Mucosa of rectum (tissue), 2 donors: ENCODE data around the gene DCAF7.

Experiments
- H3K27ac ChIP-seq, 2 donors: one replicate each; pipeline ENCODE4 v1.7.0; 2013; ENCODE audit warnings: inconsistent platforms in 2 of 2, low read depth in 2 of 2, low read length in 2 of 2
- H3K27me3 ChIP-seq, 2 donors: one replicate each; pipeline ENCODE4 v1.7.0; 2013; ENCODE audit warnings: low read length in 2 of 2; ENCODE audit not compliant: control insufficient read depth in 2 of 2, insufficient read depth in 2 of 2
- H3K36me3 ChIP-seq, 2 donors: one replicate each; pipeline ENCODE4 v1.7.0; 2013; ENCODE audit warnings: low read length in 2 of 2; ENCODE audit not compliant: control insufficient read depth in 2 of 2, insufficient read depth in 2 of 2
- H3K4me1 ChIP-seq, 2 donors: one replicate each; pipeline ENCODE4 v1.7.0; 2013; ENCODE audit warnings: low read length in 2 of 2, mild to moderate bottlenecking in 1 of 2; ENCODE audit not compliant: control insufficient read depth in 2 of 2, insufficient read depth in 2 of 2
- H3K4me3 ChIP-seq, 2 donors: one replicate each; pipeline ENCODE4 v1.7.0; 2013; ENCODE audit warnings: low read length in 2 of 2
- H3K9ac ChIP-seq, 2 donors: one replicate each; pipeline ENCODE4 v1.7.0; 2013; ENCODE audit warnings: low read length in 2 of 2, low read depth in 1 of 2, mild to moderate bottlenecking in 1 of 2
- H3K9me3 ChIP-seq, 2 donors: one replicate each; pipeline ENCODE4 v1.7.0; 2013; ENCODE audit warnings: low read length in 2 of 2; ENCODE audit not compliant: control insufficient read depth in 2 of 2
- donor health status: healthy.
- donor health status: Normal muscosa, but diverticular disease.

Gene DCAF7

DNA sequence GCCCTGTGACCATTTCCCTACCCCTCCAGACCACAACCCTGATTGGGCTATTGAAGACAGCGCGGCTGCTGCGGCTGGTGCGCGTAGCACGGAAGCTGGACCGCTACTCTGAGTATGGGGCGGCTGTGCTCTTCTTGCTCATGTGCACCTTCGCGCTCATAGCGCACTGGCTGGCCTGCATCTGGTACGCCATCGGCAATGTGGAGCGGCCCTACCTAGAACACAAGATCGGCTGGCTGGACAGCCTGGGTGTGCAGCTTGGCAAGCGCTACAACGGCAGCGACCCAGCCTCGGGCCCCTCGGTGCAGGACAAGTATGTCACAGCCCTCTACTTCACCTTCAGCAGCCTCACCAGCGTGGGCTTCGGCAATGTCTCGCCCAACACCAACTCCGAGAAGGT, 14.6 kb upstream of the DCAF7 start:
- Histone ChIP-seq H3K4me3 (no peak overlapping the region), H3K9ac (no peak overlapping the region), H3K27me3 (peaks cover 9 to 21% of the 10 kb centered on the region in 2 donors), H3K27ac (no peak overlapping the region), H3K4me1 (peaks cover 0 to 7% of the 10 kb centered on the region in 2 donors), H3K9me3 (no peaks in the 10 kb centered on the region), H3K36me3 (no peaks in the 10 kb centered on the region)

DNA sequence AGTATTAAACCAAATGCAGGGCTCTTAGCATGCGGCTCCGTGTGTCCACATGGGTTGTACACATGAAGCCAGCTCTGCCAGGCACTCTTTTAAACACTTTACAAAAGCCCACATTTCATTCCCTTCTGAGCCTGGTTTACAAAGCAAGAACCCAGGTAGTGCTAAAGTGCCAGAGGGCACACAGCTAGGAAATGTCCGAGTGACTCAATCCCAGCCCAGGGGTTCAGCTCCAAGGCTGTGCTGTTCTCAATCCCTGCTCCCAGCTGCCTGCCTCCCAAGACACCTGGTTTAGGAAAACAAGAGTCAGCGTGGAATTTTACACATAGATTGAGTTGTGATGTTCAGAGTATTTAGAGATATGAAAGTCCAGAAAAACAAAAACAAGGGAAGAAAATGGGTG, 13.3 kb upstream of the DCAF7 start:
- no peaks in the 10 kb centered on the region for H3K9me3 ChIP-seq
- no peaks in the 10 kb centered on the region for H3K36me3 ChIP-seq
- H3K27ac ChIP-seq, result no peak overlapping the region
- H3K27me3 ChIP-seq, result peaks cover 9 to 21% of the 10 kb centered on the region in 2 donors
- peaks cover 0 to 7% of the 10 kb centered on the region in 2 donors for H3K4me1 ChIP-seq
- H3K9ac ChIP-seq, result no peak overlapping the region
- no peak overlapping the region for H3K4me3 ChIP-seq

DNA sequence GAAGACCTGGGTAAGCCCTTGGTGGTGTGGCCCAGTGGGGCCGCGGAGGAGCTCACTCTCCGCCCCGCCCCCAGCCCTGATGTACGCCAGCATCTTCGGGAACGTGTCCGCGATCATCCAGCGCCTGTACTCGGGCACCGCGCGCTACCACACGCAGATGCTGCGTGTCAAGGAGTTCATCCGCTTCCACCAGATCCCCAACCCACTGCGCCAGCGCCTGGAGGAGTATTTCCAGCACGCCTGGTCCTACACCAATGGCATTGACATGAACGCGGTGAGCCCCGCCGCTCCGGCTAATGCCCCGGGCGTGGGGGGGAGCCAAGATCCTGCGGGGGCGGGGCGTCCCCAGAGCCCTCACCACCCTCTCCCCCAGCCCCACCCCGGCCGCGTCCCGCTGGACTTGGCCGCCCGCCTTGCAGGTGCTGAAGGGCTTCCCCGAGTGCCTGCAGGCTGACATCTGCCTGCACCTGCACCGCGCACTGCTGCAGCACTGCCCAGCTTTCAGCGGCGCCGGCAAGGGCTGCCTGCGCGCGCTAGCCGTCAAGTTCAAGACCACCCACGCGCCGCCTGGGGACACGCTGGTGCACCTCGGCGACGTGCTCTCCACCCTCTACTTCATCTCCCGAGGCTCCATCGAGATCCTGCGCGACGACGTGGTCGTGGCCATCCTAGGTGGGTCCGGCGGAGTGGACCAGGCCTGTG, 12.1 kb upstream of the DCAF7 start:
- H3K27me3 ChIP-seq, result peaks cover 9 to 21% of the 10 kb centered on the region in 2 donors
- H3K9ac ChIP-seq, result no peak overlapping the region
- no peaks in the 10 kb centered on the region for H3K9me3 ChIP-seq
- no peak overlapping the region for H3K27ac ChIP-seq
- H3K4me1 ChIP-seq, result peaks cover 0 to 7% of the 10 kb centered on the region in 2 donors
- no peak overlapping the region for H3K4me3 ChIP-seq
- H3K36me3 ChIP-seq, result no peaks in the 10 kb centered on the region

DNA sequence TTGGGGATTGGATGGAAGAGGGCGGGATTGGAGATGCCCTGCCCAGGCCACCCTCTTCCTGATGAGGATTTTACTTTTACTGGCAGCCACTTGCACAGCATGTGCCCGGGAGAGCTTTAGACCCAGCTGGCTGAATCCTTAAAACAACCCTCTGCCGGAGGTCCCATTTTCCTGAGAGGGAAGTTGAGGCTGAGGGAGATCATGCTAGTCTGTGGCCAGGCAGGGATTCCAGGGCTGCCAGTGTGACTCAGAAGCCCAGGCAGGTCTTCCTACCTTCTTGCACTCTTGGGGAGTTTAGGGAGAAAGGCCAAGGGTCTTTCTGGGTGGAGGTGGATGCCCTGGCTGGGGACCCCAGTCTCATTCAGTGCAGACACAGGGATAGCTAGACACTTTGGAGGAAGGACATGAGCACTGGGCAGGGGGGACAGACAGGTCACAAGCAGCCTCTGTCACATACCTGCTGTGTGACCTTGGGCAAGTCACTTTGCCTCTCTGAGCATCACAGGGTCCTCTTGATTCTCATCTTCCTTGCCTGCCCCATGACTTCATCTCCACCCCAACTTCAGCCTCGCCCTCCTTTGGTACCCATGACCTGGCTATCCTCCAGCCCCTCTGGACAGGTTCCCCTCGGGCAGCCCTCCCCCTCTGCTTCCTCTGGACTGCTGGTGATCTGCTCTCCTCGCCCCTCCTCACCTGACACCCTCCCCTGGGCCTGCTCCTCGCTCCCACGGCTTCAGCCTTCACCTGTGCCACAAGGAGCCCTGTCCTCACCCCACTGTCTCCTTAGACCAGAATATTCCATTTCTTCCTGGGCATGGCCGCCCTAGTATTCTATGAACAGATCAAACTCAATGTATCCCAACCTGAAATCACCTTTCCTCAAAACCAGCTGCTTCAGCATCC, 11.3 kb upstream of the DCAF7 start:
- Histone ChIP-seq H3K4me3 (no peak overlapping the region), H3K27me3 (peaks cover 9 to 21% of the 10 kb centered on the region in 2 donors), H3K36me3 (no peaks in the 10 kb centered on the region), H3K27ac (no peak overlapping the region), H3K9ac (no peak overlapping the region), H3K9me3 (no peaks in the 10 kb centered on the region), H3K4me1 (peaks cover 0 to 7% of the 10 kb centered on the region in 2 donors)

DNA sequence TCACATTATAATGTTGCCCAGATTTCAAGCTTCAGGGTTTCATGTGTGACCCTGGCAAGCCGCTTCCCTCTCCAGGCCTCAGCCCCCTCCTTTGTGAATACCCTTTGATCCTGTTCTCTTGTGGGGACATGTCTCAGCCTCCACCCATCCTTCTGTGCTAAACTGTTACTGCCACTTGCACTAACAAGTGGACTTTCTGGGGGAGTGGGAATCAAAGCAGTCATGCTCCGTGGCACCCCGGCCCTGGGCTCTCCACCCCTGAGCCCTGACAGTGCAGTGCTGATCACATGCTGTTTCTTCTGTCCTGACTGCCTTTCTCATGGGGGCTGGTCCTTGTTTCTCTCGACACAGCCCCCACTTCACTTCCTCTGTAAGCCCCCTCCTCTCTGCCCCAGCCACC, 9.7 kb upstream of the DCAF7 start:
- Histone ChIP-seq H3K4me3 (no peak overlapping the region), H3K4me1 (peaks cover 0 to 7% of the 10 kb centered on the region in 2 donors), H3K27me3 (peaks cover 9 to 21% of the 10 kb centered on the region in 2 donors), H3K27ac (no peak overlapping the region), H3K36me3 (no peaks in the 10 kb centered on the region), H3K9me3 (no peaks in the 10 kb centered on the region), H3K9ac (no peak overlapping the region)

DNA sequence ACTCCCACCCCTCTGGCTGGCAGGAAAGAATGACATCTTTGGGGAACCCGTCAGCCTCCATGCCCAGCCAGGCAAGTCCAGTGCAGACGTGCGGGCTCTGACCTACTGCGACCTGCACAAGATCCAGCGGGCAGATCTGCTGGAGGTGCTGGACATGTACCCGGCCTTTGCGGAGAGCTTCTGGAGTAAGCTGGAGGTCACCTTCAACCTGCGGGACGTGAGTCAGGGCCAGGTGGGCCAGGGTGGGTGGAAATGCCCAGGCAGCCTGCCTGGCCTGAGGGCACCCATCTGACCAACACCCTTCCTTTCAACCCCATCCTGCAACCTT, 8.1 kb upstream of the DCAF7 start:
- Histone ChIP-seq H3K36me3 (no peaks in the 10 kb centered on the region), H3K27ac (no peak overlapping the region), H3K27me3 (peaks cover 9 to 21% of the 10 kb centered on the region in 2 donors), H3K9ac (no peak overlapping the region), H3K9me3 (no peaks in the 10 kb centered on the region), H3K4me1 (peaks cover 0 to 7% of the 10 kb centered on the region in 2 donors), H3K4me3 (no peak overlapping the region)

DNA sequence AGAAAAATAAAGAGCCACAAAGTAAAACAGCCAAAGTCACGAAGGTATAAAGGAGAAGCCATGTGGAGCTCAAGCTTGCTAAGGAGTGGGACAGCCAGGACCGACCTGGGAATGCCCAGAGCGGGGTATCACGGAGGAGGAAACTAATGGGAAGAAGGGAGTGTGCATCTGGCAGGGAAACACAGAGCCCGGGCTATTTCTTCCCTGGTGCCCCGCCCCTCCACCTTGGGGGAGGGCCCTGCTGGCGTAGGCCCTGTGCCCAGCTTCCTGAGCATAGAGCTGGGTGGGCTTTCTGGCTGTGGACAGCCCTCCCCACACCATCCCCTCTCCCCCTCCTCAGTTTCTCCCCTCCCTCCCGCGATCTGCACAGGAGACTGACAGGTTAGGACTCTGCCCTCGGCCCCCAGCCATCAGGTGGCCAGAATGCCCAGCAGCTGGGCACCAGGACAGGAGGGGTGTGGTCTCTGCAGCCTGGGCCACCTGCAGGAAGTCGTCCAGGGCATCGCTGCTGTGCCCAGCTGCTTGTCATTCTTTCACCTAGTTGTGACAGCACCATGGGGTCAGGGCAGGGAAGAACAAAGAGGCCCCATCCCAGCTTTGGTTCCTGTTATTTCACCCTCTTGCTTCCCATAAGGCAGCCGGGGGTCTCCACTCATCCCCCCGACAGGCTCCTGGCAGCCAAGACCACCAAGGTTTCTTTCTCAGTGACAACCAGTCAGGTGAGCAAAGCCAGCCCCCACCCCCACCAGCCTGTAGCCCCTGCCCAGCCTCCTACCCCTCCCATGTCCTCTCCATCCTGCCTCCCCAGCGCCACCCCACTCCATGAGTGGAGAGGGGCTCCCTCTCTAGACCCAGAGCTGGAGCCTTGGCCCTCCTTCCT, 7.1 kb upstream of the DCAF7 start:
- H3K27ac ChIP-seq, result no peak overlapping the region
- no peak overlapping the region for H3K9ac ChIP-seq
- H3K9me3 ChIP-seq, result no peaks in the 10 kb centered on the region
- H3K4me1 ChIP-seq, result peaks cover 0 to 5% of the 10 kb centered on the region in 2 donors
- no peaks in the 10 kb centered on the region for H3K36me3 ChIP-seq
- H3K27me3 ChIP-seq, result peaks cover 9 to 17% of the 10 kb centered on the region in 2 donors
- no peak overlapping the region for H3K4me3 ChIP-seq

DNA sequence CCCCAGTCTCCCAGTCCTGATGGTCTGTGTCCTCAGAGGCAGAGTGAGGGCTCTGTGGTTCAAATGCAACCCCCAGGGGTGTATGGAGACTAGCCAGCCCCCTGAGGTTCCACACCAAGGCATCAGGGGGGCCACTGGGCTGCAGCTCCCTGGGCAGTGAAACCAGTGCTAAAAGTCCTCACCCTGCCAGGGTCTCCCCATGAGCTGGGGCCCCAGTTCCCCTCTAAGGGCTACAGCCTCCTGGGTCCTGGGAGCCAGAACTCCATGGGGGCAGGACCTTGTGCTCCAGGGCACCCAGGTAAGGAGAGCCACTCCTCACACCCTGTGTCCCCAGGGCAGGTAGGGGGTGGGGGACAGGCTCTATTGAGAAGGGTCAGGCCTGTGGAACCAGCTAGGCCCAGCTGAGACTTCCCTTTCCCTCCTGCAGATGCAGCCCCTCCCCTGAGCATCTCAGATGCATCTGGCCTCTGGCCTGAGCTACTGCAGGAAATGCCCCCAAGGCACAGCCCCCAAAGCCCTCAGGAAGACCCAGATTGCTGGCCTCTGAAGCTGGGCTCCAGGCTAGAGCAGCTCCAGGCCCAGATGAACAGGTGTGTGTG, 6.4 kb upstream of the DCAF7 start:
- H3K27ac ChIP-seq, result no peak overlapping the region
- no peaks in the 10 kb centered on the region for H3K9me3 ChIP-seq
- H3K27me3 ChIP-seq, result peaks cover 4 to 10% of the 10 kb centered on the region in 2 donors
- H3K36me3 ChIP-seq, result no peaks in the 10 kb centered on the region
- H3K4me1 ChIP-seq, result no peaks in the 10 kb centered on the region
- H3K4me3 ChIP-seq, result no peak overlapping the region
- H3K9ac ChIP-seq, result no peak overlapping the region

DNA sequence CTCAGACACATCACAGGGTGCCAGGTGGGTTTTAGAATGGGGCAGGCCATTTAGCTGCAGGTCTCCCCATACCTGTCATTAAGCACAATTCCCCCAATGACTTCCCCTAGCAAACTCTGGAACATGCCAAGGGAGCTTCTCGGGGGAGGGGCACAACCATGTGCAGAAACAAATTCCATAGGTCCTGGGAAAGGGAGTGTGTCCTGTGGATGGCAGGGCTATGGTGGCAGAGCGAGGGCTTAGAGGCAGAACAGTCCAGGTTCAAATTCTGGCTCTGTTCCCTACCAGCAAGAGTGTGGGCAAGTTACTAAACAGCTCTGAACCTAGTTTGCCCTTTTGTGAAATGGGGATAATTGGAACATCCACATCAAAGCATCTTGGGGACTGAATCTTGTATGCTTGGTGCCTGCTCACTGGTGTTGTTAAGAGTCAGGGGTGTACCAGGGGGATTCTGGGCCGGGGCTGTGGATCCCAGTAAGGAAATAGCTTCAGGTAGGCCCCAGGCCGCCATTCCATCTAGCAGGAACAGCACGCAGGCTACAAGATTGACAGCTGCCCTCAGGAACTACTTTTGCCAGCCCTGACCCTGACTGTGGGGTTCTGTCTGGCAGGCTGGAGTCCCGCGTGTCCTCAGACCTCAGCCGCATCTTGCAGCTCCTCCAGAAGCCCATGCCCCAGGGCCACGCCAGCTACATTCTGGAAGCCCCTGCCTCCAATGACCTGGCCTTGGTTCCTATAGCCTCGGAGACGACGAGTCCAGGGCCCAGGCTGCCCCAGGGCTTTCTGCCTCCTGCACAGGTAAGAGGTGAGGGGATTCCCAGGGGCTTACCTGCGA, 5.6 kb upstream of the DCAF7 start:
- Histone ChIP-seq H3K27ac (no peak overlapping the region), H3K9me3 (no peaks in the 10 kb centered on the region), H3K27me3 (peaks cover 0 to 2% of the 10 kb centered on the region in 2 donors), H3K4me3 (no peak overlapping the region), H3K9ac (no peak overlapping the region), H3K4me1 (peaks cover 2 to 3% of the 10 kb centered on the region in 2 donors), H3K36me3 (no peaks in the 10 kb centered on the region)
